ENCODE results near the gene C1orf122. TPM values are rescaled to one million over a fixed set of nuclear protein-coding genes. Genes with fewer than 3 reads are reported as not detected.

C1orf122 gene
- total and polyA plus RNA-seq, 4 donors = 4.5 to 45.1 (median 18.2) TPM

GRCh38 chr1:37845786-37846185 lies 38.2 kb downstream of the C1orf122 start:
- Histone ChIP-seq H3K9ac (ENCODE audit: low read depth in 1 of 2, low read length in 2 of 2) (no peak overlapping the region), H3K27ac (ENCODE audit: low read depth in 1 of 2, low read length in 2 of 2) (no peak overlapping the region), H3K4me3 (ENCODE audit: low read depth in 1 of 3, low read length in 3 of 3) (no peak overlapping the region), H3K36me3 (ENCODE audit: control insufficient read depth in 4 of 4, insufficient read depth in 3 of 4, low read depth in 1 of 4, low read length in 3 of 4) (peaks cover 0 to 4% (median under 1%) of the 10 kb centered on the region in 4 donors), H3K27me3 (ENCODE audit: control insufficient read depth in 4 of 4, insufficient read depth in 4 of 4, low read length in 3 of 4) (no peaks in the 10 kb centered on the region), H3K4me1 (ENCODE audit: control insufficient read depth in 4 of 4, insufficient read depth in 4 of 4, low read length in 3 of 4) (peaks cover 0 to 21% (median 7%) of the 10 kb centered on the region in 4 donors), H3K9me3 (ENCODE audit: control insufficient read depth in 4 of 4, low read length in 3 of 4) (no peaks in the 10 kb centered on the region)
- 75% methylated on average over 3 of the region's 3 CpGs for WGBS
- DNase-seq (ENCODE audit: low spot score) = no peak
- TF ChIP-seq FOXA1 (IDR thresholded peaks at IDR 0.05) (no peak), ZBTB33 (IDR thresholded peaks at IDR 0.05) (no peak)

GRCh38 chr1:37846647-37847339 lies 39.2 kb downstream of the C1orf122 start:
- Histone ChIP-seq H3K9ac (ENCODE audit: low read depth in 1 of 2, low read length in 2 of 2) (no peak overlapping the region), H3K4me1 (ENCODE audit: control insufficient read depth in 4 of 4, insufficient read depth in 4 of 4, low read length in 3 of 4) (peaks cover 0 to 29% (median 16%) of the 10 kb centered on the region in 4 donors), H3K36me3 (ENCODE audit: control insufficient read depth in 4 of 4, insufficient read depth in 3 of 4, low read depth in 1 of 4, low read length in 3 of 4) (peaks cover 0 to 4% (median 0%) of the 10 kb centered on the region in 4 donors), H3K27me3 (ENCODE audit: control insufficient read depth in 4 of 4, insufficient read depth in 4 of 4, low read length in 3 of 4) (no peaks in the 10 kb centered on the region), H3K9me3 (ENCODE audit: control insufficient read depth in 4 of 4, low read length in 3 of 4) (no peaks in the 10 kb centered on the region), H3K4me3 (ENCODE audit: low read depth in 1 of 3, low read length in 3 of 3) (no peak overlapping the region), H3K27ac (ENCODE audit: low read depth in 1 of 2, low read length in 2 of 2) (no peak overlapping the region)
- TF ChIP-seq TAF1 (conservative IDR thresholded peaks at IDR 0.05) (no peak), SP1 (IDR thresholded peaks at IDR 0.05) (no peak), ZBTB33 (IDR thresholded peaks at IDR 0.05) (no peak), CTCF (IDR thresholded peaks at IDR 0.05; ENCODE audit: low read depth, low read length, missing input control) (no peak), HNF4G (IDR thresholded peaks at IDR 0.05) (no peak), FOXA2 (IDR thresholded peaks at IDR 0.05) (no peak), RAD21 (IDR thresholded peaks at IDR 0.05) (no peak)
- TF ChIP-seq, protein P1, sequence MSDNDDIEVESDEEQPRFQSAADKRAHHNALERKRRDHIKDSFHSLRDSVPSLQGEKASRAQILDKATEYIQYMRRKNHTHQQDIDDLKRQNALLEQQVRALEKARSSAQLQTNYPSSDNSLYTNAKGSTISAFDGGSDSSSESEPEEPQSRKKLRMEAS (IDR thresholded peaks at IDR 0.05) = no peak
- DNase-seq (ENCODE audit: low spot score) = no peak
- whole genome bisulfite sequencing = 84% methylated on average over 4 of the region's 4 CpGs

DNA sequence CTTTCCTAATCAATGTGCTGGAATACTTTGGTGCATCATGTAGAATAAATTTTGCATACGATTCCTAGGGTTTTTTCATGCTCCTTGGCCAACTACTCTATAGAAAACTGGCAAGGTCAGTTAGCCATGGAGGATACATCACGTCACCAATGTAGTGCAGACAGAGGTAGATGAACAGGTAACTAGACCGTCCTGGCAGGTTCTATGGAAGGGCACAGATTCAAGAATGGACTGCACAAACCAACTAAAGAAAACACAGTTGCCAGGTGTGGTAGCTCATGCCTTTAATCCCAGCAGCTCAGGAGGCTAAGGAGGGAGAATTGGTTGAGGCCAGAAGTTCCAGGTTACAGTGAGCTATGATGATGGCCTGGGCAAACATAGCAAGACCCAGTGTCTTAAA lies 41.9 kb downstream of the C1orf122 start:
- WGBS = 97% methylated on average over 3 of the region's 3 CpGs
- no peak for DNase-seq (ENCODE audit: low spot score)
- TF ChIP-seq RXRA (IDR thresholded peaks at IDR 0.05) (no peak), GABPA (IDR thresholded peaks at IDR 0.05 in 1 of 2, conservative IDR thresholded peaks at IDR 0.05 in 1 of 2) (no peak), EGR1 (IDR thresholded peaks at IDR 0.05; ENCODE audit: low read depth in 2 of 2) (no peak), HNF4A (conservative IDR thresholded peaks at IDR 0.05) (no peak), YY1 (IDR thresholded peaks at IDR 0.05) (no peak), FOXA1 (IDR thresholded peaks at IDR 0.05) (no peak), REST (IDR thresholded peaks at IDR 0.05) (no peak), JUND (IDR thresholded peaks at IDR 0.05) (no peak), RAD21 (IDR thresholded peaks at IDR 0.05) (no peak), SP1 (IDR thresholded peaks at IDR 0.05) (no peak)
- TF ChIP-seq, protein P2, sequence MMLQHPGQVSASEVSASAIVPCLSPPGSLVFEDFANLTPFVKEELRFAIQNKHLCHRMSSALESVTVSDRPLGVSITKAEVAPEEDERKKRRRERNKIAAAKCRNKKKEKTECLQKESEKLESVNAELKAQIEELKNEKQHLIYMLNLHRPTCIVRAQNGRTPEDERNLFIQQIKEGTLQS (IDR thresholded peaks at IDR 0.05) = no peak
- TF ChIP-seq, protein P1 (IDR thresholded peaks at IDR 0.05) = no peak

More for the DNA sequence above, 41.9 kb downstream of the C1orf122 start:
- Histone ChIP-seq H3K36me3 (ENCODE audit: control insufficient read depth in 4 of 4, insufficient read depth in 3 of 4, low read depth in 1 of 4, low read length in 3 of 4) (peaks cover 0 to 4% (median 3%) of the 10 kb centered on the region in 4 donors), H3K4me1 (ENCODE audit: control insufficient read depth in 4 of 4, insufficient read depth in 4 of 4, low read length in 3 of 4) (peaks cover 0 to 30% (median 15%) of the 10 kb centered on the region in 4 donors), H3K4me3 (ENCODE audit: low read depth in 1 of 3, low read length in 3 of 3) (no peak overlapping the region), H3K9ac (ENCODE audit: low read depth in 1 of 2, low read length in 2 of 2) (no peak overlapping the region), H3K27me3 (ENCODE audit: control insufficient read depth in 4 of 4, insufficient read depth in 4 of 4, low read length in 3 of 4) (no peaks in the 10 kb centered on the region), H3K9me3 (ENCODE audit: control insufficient read depth in 4 of 4, low read length in 3 of 4) (no peaks in the 10 kb centered on the region), H3K27ac (ENCODE audit: low read depth in 1 of 2, low read length in 2 of 2) (no peak overlapping the region)
